Skin of body (tissue), 2 donors: Measurements from ENCODE around the gene KCNJ9. TPM values are rescaled to one million over a fixed set of nuclear protein-coding genes. Genes with fewer than 3 reads are reported as not detected.

ENCODE experiments used
- DNase-seq: peaks from one replicate; lab custom pipeline; 2025; lab: John Stamatoyannopoulos, UW
- total RNA-seq: library from RNA; depleted of rRNA; stranded (reverse); fragments of >200 nt; gene quantifications from one replicate; pipeline ENCODE4 v1.2.3, GENCODE V29; 2014

Gene KCNJ9
- total RNA-seq, 1 donor from 2014 or later: not detected

DNA sequence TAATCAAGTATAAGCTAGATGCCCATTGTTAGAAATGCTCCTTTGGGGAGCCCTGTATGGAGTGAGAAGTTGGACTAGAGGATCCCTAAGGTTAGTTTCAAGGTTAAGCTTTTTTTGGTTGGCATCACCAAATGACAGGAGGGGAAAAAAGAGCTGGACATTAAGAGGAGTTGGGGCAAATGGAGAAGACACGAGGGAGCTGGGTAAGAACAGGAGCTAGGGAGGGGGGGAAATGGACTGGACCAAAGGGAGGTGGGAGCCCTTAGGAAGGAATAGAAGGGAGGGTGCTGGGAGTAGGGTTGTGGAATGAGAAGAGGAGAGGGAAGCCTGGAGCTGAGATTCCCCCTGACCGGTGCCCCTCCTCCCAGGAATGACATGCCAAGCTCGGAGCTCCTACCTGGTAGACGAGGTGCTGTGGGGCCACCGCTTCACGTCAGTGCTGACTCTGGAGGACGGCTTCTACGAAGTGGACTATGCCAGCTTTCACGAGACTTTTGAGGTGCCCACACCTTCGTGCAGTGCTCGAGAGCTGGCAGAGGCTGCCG lies 5.9 kb downstream of the KCNJ9 start:
- DNase-seq: no peak

DNA sequence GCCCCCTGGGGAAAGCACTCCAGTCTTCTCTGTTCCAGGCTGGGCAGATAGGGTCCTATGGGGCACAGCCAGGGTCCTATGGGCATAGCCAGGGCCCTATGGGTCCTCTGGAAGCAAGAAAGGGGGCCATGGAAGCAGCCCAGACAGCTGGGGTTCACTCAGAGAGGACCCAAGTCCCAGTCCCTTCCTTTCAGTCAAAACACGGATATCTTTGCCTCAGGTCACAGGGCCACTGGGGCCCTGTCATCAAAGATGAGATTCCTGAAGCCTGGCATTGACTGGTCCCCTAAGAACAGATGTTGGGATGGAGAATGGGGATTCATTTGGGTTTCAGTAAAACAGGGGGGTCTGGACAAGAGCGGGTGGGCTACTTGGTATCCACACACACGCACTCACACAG lies 8.5 kb downstream of the KCNJ9 start:
- no peak for DNase-seq

DNA sequence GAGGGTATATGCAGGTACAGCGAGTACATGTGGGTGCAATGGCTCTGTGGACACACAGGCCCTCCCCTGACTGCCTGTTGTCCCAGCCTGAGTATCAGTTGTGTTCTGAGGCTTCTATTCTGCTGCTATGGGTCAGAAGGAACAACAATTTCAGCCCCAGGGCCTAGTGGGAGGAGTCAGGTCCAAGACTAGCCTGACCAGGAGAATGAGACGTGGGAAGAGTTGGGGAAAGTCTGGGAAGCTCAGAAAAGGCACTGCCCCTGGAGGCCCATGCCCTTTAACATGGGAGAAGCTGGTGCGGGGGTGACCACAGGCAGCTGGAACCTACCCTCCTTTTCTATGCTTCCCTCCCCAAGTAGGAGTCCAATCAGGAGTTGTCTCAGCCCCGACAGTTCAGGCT lies 9.4 kb downstream of the KCNJ9 start:
- no peak for DNase-seq

DNA sequence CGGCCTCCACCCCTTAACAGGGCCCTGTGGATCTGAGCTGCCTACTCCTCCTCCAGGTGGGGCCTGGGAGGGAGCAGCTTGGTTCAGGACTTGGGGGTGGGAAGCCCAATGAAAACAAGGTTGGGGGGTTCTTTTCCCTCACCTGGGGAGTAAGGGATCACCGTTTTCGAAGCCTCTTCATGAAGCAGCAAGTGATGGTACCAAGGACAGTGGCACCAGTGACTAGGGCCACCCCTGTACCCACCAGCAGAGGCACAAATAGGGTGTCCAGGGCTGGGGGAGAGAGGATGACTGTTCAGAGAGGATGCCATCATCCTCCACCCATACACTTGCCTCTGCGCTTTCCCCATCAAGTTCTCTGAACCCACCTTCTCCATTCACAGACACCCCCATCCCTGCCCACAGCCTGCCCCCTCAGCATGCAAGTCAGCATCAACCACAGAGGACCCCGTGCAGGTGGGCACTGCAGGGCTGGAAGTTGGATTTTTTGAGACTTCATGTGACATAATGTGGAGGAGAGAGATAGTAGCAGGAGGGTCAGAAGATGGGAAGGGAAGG lies 10.4 kb downstream of the KCNJ9 start:
- DNase-seq: no peak

DNA sequence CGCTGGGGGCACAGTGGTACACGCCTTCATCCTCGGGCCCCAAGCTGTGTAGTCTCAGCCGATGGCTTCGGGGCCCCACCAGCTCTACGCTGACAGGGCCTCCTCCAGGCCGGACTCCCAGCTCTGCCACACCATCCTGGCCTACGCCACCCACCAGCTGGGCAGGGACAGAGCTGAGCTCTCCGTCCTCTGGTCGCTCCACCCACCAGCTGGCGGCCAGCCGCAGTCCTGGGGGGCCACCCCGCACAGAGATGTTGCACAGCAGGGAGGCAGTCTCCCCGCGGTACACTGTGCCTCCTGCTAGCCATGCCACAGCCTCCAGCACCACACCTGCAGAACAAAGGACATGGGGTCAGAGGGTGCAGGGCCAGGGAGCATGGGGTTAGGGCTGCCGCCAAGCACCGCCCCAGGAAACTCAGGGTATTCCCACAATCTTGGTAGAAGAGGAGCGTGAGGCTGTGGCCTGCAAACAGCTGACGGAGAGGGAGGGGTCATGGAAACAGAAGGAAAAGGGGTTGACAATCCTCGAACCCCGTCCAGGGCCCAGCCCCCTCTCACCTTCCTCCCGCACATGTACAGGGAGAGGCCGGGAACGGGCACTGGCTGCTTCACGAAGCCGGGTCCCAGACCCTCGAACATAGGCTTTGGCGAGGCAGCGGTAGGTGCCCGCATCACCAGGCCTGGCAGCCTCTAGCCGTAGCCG lies 11.2 kb downstream of the KCNJ9 start:
- no peak for DNase-seq

DNA sequence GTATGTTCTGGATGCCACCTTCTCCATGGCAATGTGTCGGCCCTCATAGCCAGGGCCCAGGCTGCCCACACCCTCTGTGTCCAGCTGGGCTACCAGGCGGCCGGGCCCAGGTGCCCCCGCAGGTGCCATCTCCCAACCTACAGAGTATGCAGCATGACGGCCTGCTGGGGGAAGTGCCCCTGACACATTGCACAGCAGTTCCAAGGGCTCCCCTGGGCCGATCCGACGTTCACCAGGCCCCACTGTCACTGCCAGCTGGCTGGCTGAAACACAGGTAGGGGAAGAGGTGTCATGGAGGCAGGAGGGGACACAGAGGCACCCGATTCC lies 11.7 kb downstream of the KCNJ9 start:
- DNase-seq: no peak

DNA sequence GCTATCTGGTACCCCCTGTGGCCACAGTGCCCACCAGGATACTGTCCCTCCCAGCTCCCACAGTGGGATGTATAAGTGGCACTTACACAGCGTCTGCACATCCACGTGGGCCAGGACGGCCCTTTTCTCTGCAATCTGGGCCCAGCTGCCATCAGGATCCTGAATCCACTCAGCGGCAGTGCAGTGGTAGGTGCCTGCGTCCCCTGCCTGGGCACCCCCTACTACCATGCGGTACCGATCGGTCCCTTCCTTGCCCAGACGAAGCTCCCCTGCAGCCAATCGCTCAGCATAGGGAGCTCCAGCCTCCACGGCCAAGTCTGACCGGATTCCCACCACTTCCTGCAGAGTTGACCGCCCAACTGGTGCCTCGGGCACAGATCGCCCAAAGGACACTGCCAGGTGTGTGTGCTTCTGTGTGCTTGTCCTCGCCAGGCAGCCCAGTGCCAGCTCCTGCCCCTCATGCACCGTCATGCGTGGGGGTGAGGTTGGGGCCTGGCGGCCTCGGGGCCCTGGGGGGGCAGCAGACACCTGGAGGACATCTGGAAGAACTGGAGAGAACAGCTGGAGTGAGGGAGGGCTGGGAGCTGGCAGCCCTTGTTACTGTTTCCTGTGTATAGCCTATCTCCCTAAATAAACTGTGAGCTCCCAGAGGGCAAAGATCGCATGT lies 12.4 kb downstream of the KCNJ9 start:
- DNase-seq: no peak

DNA sequence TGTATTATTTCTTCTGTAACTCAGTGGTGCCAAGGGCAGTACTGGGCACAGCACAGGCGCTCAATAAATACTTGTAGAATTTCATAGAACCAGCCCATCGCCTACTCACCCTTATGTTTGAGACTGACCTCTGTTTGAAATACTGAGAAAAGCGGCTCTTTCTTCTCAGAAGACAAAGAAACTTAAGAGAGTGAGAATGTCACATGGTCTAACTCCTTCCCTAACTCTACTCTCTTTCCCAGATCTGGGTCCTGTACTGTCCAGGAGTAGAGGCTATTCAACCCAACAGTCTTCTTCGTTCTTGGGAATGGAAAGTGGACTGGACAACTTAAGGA lies 12.9 kb downstream of the KCNJ9 start:
- DNase-seq: no peak

DNA sequence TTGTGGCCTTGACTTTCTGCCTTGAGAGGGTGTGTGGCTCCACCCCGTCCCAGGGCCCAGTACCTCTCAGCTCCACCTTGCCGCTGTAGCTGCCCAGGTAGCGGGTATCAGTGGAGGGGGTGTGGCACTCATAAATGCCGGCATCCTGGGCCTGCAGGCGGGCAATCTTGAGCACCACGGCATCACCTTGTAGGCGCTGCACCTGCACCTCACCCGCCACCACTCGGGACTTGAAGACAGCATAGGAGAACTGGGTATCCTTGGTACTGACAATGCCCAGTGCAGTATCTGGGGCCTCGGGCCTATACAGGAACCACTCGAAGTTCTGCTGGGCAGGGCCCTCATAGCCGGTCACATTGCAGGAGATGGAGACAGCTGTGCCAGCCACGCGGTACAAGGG lies 13.5 kb downstream of the KCNJ9 start:
- DNase-seq: no peak

DNA sequence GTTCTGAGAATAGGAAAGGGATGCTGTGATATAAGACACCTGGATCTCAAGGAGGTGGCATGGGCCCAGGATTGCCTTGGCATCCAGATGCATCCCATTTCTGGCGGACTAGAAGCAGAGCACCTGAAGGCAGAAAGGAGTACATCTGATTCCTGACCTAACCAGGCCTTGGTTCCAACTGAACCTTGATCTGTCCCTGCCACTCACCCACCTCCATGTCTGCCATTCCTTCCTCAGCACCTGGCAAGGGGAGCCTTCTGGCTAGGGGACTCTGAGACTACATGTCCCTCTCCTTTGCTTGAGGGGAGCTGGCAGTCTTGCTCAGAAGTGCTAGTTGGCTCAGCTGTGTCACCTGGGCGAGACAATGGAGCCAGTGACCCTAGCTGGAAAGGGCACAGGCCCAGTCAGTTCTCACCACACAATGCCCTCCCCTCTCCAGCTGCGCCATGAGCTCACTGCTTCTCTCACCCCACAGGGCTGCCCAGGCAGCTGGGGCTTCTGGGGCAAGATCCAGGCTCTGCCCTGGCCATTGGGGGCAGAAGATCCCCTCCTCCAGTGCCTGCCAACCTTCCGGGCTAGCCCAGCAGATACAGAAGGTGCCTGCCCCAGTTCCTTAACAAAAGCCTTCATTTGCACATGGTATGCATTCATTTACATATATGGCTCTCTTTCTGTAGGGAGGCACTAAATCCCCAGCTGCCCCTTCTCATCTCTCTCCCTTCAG lies 14.2 kb downstream of the KCNJ9 start:
- no peak for DNase-seq

DNA sequence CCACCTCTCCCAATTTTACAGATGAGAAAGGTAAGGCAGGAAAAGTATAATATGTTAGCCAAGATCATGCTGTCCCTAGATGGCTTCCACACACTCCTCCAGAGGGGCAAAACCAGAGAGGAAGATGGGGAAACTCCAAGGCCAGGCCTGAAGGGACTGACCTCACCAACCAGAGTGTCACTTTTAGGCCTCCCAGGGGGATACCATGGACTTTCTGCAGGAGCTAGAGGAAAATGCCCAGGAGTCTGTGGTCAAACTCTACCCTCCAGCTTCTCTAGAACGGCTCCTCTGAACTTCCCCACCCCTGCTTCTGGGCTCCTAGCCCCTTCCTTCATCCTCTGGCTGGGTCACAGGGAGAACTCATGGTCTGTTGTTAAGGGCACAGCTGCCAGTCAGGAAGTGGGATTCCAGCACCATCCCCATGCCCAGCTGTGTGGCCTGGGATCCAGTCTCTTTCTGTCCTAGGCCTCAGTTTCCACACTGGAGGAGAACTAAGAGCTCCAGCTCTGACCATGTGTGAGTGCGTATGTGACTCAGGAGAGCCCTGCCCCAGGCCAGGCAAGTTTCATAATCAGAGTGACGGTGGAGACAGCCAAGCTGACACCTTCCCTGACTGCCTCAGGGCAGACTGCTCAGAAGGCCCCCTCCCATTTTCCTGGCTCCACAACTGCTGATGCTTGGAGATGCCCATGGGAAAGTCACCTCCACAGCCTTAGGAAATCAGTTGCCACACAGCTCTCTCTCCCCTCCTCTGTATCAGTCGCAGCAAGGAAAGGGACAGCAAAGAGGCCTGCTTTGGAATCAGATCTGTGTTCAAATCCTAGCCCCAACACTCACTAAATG lies 15.2 kb downstream of the KCNJ9 start:
- no peak for DNase-seq

DNA sequence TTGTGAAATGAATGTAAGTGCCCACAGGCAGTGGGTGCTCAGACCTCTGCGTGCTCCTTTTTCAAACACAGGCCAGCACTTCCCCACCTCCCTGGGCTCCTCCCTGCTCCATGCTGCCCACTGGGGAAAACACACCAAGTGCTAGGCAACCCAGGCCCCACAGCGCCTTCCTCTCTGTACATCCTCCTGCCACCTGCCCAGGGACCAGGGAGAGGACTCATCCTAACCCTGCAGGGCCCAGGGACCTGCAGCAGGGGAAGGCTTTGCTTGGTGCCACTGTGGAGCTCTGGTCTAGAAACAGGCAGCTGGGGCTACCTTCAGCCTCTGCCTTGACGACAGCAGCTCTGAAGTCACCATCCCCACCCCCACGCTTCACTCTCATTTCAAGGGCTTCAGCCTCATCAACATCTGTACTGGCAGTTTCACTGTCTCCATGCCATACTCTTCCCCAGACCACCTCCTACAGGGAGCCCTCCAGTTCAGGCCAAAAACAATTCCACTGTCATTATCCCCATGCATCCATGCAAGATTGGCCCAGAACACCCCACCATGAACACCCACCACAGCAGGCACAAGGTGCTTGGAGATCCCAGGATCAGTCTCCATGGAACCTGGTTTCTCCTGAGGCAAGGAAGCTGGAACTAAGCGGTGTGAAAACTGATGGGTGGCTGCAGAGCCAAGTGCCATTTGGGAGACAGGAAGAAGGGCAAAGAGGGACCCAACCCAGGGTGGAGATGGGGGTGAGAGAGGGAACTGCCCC lies 16.0 kb downstream of the KCNJ9 start:
- DNase-seq: no peak

DNA sequence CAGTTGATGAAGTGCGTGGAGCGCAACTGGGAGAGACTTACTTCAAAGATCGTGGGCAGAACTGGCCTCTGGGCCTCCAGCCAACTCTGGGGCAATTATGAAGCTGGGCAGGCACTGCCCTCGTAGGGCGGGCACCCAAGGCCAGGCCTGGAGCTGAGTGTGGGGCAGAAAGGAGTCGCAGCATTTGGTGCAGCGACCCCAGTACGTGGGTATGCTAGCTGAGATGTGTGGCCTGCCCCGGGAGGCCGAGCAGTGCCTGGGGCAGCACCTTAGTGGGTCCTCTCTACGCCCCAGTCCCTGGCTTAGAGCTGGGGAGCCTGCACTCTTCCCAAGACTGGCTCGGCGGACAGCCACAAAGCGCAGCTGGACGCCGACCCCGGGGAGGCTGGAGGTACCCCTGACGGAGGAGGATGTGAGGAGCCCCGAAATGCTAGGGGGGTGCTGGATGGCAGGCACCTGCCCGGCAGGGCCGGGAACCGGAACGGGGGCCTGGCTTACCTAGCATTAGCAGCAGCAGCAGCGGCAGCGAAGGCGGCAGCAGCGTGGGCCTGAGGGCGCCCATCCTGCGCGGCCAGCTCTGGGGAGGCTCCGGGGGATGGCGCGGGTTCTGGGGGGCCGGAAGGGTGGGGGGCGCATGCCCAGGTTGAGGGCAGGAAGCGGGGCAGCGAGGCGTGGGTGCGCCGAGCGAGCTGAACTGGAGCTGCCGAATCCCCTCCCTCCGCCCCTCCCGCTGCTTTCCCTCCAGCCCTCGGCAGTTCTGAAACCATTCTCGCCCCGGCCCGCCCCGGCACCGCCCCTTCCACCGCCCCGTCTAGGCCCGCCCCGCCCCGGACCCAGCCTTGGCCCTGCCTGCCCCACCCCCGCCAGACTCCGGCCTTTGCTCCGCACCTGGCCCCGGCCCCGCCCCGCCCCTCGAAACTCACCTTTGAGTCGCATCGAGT lies 16.8 kb downstream of the KCNJ9 start, which contains the start of gene IGSF8:
IGSF8 (minus strand) TSS at position 709 of the 941 bp plus-strand sequence; CDS start at position 562, 147 bp downstream.
- DNase-seq: peak; percentile 75

DNA sequence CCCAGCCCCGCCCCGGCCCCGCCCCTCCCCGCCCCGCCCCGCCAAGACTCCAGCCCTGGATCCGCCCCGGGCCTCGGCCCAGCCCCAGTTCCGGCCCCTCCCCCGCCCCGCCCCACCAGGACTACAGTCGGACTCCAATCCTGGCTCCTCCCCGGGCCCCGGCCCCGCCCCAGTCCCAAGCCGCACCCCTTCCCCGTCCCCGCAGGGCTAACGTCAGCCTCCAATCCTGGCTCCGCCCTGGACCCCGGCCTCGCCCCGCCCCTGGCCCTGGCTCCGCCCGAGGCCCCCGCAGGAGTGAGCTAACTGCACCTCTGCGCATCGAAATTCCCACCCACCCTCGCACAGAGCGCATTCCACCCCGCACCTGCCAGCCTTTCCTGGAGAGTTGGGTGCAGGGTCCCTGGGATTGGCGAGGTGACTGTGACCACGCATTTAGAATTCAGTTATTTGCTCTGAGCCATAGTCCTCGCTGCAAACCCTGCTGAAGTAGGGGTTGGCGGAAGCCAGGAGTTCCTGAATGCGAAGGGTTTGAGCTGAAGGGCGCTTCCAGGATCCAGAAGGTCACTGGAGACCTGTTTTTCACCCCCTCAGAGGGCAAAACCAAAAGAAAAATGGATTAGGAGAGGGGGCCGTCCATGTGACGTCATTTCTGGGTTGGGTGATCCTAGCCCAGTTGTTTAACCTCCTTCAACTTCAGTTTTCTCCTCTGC lies 17.7 kb downstream of the KCNJ9 start:
- DNase-seq: peak; percentile 93

DNA sequence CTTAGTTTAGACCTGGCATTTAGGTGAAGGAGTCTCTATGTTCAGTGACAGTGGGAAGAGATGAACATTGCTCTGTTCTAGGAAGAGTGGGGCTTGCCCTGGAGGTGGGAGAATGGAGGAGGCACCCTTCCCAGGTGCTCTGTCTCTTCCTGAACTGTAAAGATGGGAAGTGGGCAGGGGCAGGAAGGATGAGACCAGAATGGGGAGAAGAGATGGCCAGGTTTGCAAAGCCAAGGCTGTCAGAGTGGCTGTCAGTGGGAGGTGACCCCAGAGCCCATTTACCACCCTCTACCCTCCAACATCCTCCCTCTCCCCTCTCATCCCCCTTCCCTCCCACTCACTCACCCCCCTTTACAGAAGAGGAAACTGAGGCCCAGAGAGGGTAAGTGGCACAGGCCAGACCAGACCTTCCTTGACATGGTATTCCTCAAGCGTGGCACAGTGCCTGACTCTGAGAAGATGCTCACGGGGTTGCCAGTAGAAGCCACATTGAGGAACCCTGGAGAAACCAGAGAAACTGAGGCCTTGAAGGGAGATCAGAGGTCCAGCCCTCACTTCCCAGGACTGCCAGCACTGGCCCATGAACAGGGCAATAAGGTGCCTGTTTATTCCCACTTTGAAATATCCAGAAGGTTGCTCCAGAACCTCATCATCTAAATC lies 18.5 kb downstream of the KCNJ9 start:
- no peak for DNase-seq

DNA sequence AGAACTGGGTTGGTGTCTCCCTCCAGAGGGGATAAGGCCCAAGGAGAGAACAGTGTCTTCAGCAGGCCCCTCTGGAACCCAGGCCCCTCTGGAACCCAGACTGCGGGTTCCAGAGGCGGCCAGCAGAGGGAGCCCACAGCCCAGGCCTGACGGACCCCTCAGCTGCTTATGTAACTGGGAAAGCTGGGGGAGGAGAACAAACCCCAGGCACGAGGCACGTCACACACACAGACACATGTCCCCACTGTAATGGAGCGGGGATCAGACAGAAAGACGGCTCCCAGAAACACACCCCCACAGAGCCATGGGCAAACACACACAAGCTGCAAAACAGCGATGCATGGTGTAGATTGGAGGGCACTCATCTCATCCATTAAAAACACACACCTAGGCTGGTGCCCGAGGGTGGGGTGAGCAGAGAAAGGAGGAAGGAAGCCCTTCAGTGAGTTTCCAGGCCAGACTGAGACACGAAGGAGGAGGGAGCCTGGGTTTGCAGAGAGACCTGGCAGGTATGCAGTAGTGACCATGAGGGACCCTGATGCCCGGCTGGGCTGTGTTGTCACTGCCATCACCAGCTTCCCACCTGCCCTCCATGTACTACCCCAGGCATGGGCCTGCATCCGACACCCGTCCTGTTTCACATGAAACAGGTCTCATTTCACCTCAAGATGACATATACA lies 19.8 kb downstream of the KCNJ9 start:
- peak; percentile 53 for DNase-seq

DNA sequence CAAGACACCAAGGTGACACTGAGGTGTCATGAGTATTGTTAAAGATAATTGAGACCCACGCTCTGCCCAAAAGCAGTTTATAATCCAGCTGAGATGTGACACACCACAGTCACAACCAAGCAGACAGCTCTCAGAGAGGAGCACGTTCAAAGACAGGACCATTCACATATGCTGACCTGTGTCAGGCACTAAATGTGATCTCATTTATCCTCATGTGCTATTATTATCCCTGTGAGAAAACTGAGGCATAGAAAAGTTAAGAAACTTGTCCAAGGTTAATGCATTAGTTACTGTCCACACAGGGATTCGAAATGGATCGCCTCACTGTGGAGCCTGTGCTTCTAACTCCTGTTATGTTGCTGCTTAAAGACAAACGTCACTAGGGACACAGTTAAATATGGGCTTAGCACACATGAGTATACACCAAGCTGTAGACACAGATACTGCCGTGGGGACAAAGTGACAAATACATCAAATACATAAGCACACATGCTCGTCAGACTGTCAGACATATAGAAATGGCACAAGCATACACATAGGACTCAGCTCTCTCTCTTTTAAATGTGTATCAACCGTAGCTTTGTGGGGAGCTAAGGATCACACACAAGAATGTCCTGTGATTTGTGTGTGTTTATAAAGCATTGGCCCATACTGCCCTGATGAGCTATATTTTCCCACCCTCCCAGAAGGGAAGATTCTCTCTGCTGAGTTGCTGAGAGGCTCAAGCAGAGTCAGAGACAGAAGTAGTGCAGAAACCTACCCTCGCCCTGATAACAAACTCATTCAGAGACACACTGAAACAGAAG lies 20.6 kb downstream of the KCNJ9 start:
- DNase-seq: peak; percentile 16
